Epithelial cell of proximal tubule (primary cell): ENCODE results near the gene DNAJC18. TPM values are rescaled to one million over a fixed set of nuclear protein-coding genes. Genes with fewer than 3 reads are reported as not detected.
"Not testable (repeated sequence)": the region's sequence is repeated elsewhere in the genome, so short reads cannot be mapped to it uniquely, and the experiment has no call there.

ENCODE experiments used
- DNase-seq: peaks from one replicate; pipeline ENCODE4 v3.0.0-alpha.2; 2011; ENCODE audit warnings: low read depth
- H3K4me3 ChIP-seq: 2 replicates; pipeline ENCODE4 v1.5.1; 2011; ENCODE audit warnings: low read depth, mild to moderate bottlenecking, low read length
- CTCF ChIP-seq: conservative IDR thresholded peaks from 2 replicates; pipeline ENCODE4 v1.5.1; 2012; ENCODE audit warnings: low read depth, mild to moderate bottlenecking, low read length
- total RNA-seq: library from RNA; depleted of rRNA; stranded (reverse); fragments of >200 nt; gene quantifications from 2 replicates; pipeline ENCODE4 v1.2.3, GENCODE V29; 2015

Gene DNAJC18
- total RNA-seq, result 4.5 and 5.9 TPM in 2 replicates

DNA sequence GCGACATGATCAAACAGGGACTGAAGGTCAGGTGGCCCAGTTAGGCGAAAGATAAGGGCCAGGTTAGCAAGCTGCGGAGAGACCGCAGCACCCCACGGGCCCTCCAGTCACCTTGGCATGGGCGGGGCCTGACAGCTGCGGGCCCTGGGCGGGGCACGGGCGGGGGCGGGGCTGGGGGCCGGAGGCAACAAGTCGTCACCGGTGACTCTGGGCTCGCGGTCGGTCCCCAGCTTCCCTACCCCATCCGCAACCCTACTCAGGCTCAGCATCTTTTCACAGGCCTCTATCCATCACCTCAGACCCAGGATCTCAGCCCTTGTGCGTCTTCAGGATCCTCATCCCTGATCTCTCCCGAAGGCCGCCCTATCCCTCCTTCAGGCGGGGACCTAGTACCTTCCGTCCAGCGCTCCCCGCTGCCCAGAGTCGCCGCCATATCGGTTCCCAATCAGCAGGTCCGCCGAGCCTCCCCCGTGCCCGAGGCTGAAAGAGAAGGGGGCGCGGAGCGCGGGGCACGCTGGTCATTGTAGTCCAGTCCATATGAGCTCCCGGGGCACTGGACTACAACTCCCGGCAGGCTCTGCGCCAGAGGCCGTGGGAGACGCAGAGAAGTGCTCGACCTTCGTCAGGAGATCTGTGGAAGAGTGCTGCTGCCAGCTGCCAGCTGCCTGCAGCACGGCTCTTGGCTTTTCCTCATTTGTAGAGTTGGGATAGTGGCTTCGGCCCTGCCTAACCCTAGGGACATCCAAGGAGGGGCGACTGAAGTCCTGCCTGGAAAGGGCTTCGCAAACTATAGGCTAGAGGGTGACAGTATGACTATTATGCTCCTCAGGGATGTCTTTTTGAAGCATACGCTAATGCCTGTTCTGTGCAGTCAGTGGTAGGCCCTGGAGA, at the start of gene DNAJC18:
TSS of gene DNAJC18 (minus strand) at position 513 of the 891 bp plus-strand sequence. CDS start at position 433, 80 bp downstream.
- no peak for TF ChIP-seq CTCF
- DNase-seq, result peak; percentile 18
- H3K4me3 ChIP-seq, result peak within 1 kb of the TSS; percentile 98

DNA sequence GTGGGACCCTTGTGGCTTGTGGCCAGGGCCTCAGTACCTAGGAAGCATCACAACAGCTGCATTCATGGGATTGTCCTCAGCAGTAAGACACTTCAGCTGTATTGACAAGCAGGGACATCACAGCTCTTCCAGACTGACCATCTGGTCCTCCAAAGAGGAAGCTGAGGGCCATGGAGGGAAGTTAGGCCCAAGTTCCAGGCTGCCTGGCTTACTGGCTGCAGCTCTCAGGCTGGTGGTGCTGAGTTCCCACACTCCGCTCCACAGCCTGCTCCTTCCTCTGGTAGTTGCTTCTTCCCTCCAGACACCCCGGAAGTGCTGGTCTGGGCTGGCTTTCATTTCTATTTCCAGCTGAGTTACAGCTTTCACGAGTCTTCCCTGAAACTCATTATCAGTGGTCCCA, 48.9 kb upstream of the DNAJC18 start:
- no peak for TF ChIP-seq CTCF
- DNase-seq, result no peak
- H3K4me3 ChIP-seq, result no peak overlapping the region

DNA sequence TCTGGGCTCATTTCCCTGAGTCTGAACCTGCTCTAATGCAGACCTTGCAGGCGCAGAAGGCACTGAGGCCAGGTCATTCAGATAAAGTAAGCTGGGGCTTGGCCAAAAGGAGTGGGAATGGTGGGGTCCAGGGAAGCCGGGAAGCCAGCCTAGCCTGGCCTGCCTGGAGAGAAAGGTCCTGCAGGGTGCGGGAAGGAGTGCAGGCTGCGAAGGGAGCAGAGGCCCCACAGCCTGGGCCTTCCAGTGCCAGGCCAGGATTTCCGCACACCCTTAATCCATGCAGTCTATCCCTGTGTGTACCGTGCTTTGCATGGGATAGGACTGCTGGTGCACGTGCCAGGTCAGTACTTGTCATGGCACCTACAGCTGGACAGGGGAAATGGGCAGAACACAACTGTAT, 46.9 kb upstream of the DNAJC18 start:
- H3K4me3 ChIP-seq, result no peak overlapping the region
- no peak for DNase-seq
- TF ChIP-seq CTCF, result no peak

DNA sequence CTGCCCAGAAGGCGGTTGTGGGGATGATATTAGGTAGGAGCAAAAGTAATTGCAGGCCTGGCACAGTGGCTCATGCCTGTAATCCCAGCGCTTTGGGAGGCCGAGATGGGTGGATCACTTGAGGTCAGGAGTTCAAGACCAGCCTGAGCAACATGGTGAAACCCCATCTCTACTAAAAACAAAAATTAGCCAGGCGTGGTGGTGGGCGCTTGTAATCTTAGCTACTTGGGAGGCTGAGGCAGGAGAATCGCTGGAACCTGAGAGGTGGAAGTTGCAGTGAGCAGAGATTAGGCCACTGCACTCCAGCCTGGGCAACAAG, 43.5 kb upstream of the DNAJC18 start:
- not testable (repeated sequence) for H3K4me3 ChIP-seq, DNase-seq

GRCh38 chr5:139482050-139482889, 42.9 kb upstream of the DNAJC18 start, which contains the start of gene STING1:
STING1 (minus strand) TSS chr5:139482758; CDS start chr5:139481704, 1,054 bp downstream.
- no peak for TF ChIP-seq CTCF
- peak within 1 kb of the TSS; percentile 42 for H3K4me3 ChIP-seq
- peak; percentile 63 for DNase-seq

- no peak for DNase-seq
- H3K4me3 ChIP-seq, result peak overlapping the region; percentile 42
Observed at GRCh38 chr5:139481580-139482049, 42.3 kb upstream of the DNAJC18 start.

More at GRCh38 chr5:139481580-139482049, 42.3 kb upstream of the DNAJC18 start:
- no peak for TF ChIP-seq CTCF
